Omental fat pad (tissue), 4 donors: ENCODE results near the gene BAZ1B. TPM values are rescaled to one million over a fixed set of nuclear protein-coding genes. Genes with fewer than 3 reads are reported as not detected.

ENCODE experiments used
- ATAC-seq: fragments of 150-250 bp; one replicate; pipeline ENCODE4 v1.9.1; 2016; ENCODE audit warnings: mild to moderate bottlenecking, moderate library complexity; ENCODE audit not compliant: low FRiP score
- DNase-seq: peaks from one replicate; pipeline ENCODE4 v3.0.0-alpha.2; 2019; ENCODE audit warnings: low spot score
- total RNA-seq, 4 donors: library from RNA; depleted of rRNA; stranded (reverse); fragments of >200 nt; gene quantifications; one replicate each; pipeline ENCODE4 v1.1.0, GENCODE V29; 2016
- TF ChIP-seq, protein P1 (sequence below), 3 donors: fragments of 450-650 bp; IDR thresholded peaks; one replicate each; pipeline ENCODE4 v1.5.1; 2016 to 2017; ENCODE audit warnings: antibody characterized with exemption in 3 of 3, mild to moderate bottlenecking in 3 of 3, moderate library complexity in 2 of 3

Gene BAZ1B
- total RNA-seq, 4 donors from 2014 or later = 42.9 to 61.4 (median 54.9) TPM

DNA sequence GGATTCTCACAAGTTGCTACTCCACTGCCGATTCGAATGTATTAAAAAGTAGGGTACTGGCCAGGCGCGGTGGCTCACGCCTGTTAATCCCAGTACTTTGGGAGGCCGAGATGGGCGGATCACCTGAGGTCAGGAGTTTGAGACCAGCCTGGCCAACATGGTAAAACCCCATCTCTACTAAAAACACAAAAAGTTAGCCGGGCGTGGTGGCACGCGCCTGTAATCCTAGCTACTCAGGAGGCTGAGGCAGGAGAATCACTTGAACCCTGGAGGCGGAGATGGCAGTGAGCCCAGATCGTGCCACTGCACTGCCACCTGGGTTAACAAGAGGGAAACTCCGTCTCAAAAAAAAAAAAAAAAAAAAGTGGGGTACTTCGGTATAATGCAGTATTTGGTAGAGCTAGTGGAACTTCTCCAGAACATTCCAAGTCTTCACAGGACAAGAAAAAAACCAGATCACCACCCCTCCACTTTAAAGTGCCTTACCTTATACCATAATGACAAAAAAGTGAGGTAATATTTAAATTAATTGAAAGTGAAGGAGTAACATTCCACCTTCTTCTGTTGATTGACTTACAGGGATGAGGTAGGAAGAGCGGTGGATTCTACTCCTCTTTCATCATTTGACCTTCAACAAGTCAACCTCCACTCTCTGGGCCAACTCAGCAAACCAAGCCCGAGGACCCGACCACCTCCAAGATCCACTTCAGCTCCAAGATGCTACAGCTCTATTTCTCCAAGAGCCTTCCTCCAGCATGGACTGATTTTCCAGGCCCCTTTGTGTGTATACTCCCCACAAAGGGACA, 2.0 kb downstream of the BAZ1B start:
- TF ChIP-seq, protein P1, sequence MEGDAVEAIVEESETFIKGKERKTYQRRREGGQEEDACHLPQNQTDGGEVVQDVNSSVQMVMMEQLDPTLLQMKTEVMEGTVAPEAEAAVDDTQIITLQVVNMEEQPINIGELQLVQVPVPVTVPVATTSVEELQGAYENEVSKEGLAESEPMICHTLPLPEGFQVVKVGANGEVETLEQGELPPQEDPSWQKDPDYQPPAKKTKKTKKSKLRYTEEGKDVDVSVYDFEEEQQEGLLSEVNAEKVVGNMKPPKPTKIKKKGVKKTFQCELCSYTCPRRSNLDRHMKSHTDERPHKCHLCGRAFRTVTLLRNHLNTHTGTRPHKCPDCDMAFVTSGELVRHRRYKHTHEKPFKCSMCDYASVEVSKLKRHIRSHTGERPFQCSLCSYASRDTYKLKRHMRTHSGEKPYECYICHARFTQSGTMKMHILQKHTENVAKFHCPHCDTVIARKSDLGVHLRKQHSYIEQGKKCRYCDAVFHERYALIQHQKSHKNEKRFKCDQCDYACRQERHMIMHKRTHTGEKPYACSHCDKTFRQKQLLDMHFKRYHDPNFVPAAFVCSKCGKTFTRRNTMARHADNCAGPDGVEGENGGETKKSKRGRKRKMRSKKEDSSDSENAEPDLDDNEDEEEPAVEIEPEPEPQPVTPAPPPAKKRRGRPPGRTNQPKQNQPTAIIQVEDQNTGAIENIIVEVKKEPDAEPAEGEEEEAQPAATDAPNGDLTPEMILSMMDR (IDR thresholded peaks at IDR 0.05) = no peak
- ATAC-seq (no peak), DNase-seq (no peak)

DNA sequence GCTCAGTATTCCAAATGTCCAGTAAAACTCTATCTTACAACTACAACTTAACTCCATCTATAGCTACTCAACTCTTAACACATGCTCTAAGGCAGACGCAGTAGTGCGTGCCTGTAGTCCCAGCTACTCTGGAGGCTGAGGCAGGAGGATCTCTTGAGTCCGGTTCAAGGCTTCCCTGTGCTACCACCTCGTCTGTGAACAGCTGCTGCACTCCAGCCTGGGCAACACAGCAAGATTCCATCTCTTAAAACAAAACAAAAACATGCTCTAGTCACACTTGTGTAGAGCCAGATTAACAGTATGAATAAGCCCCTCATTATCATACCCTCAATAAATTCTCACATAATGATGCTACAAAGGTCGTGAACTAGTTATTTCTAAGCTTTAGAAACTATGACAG, 3.6 kb downstream of the BAZ1B start:
- ATAC-seq = no peak
- TF ChIP-seq, protein P1 (IDR thresholded peaks at IDR 0.05) = no peak
- no peak for DNase-seq

DNA sequence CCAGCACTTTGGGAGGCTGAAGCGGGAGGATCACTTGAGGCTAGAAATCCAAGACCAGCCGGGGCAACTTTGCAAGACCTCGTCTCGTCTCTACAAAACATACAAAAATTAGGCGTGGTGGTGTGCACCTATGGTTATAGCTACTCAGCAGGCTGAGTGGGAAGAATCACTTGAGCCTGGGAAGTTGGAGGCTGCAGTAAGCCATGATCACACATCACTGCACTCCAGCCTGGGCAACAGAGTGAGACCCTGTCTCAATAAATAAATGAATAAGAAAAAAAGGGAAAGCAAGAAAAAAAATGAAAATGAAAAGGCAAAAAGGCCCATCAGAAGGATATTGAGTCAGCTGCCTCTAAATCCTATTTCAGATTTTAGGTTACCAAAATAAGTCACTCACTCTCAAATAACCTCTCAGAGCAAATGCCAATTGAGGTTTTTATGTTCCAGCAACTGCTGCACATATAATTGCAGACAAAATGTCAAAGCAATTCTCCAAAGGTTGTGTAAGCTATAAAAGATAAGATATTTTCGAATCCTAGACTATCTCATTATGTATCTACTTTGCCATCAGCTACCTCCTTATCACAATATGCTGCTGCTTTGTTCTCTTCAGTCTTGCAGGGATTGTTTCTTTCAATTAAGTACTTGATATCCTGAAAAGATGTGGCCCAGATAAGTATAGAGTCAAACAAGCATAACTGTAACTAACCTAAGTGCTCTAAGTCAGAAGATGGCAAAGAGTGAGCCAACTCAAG, 4.7 kb downstream of the BAZ1B start:
- no peak for ATAC-seq
- no peak for DNase-seq
- TF ChIP-seq, protein P1 (IDR thresholded peaks at IDR 0.05) = no peak

DNA sequence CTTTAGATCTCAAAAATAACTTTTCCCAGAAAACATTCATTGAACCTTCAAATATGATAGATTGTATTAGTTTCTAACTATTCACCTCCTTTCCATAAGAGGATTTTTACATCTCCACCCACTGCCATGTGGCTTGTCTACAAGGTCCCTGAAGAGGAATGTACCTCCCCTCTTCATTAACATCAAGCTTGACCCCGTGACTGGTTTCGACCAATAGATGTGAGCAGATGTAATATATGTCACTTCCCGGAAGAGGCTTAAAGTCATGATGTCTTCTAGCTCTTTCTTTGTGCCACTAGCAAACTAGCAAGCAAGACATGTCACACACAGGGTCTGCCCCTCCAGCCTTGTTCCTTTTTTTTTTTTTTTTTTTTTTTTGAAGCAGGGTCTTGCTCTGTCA, 6.9 kb downstream of the BAZ1B start:
- DNase-seq = no peak
- TF ChIP-seq, protein P1 (IDR thresholded peaks at IDR 0.05) = no peak
- no peak for ATAC-seq

DNA sequence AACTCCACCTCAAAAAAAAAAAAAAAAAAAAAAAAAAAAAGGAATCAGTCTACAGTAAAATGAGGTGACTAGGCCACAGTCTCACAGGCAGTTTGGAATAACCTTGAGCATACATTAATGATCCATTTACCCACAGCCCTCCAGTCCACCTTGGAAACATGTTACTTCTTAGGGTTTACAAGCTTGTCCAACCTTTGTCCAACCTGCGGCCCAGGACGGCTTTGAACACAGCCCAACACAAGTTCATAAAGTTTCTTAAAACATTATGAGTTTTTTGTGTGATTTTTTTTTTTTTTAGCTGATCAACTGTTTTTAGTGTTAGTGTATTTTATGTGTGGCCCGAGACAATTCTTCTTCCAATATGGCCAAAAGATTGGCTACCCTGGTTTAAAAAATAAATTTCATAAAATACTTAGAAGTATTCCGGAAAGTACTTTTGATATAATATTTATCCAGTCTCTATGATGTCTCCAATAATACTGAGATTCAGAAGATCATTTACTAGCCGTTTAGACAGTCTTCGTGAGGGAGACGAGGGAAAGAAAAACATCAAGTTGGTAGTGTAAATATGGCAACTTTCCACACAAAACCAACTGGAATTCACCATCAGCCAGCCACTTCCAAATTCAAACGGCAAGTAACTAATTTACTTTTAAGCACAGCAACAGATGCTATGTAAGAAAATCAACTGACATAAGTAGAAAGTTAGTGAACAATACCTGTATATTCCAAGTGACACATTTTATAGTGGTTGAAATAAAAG, 9.9 kb downstream of the BAZ1B start:
- DNase-seq (no peak), ATAC-seq (no peak)
- TF ChIP-seq, protein P1 (IDR thresholded peaks at IDR 0.05) = no peak

DNA sequence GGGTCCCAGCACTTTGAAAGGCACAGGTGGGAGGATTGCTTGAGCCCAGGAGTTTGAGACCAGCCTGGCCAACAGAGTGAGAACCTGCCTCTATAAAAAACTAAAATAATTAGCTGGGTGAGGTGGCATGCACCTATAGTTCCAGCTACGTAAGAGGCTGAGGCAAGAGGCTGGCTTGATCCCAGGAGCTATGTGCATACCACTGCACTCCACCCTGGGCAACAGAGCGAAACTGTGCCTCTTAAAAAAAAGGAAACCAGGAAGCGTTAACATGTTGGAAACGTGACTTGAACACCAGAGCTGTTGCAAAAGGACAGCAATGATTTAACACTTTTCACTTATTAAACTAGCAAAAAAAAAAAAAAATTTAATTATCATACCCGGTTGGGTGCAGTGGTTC, 12.6 kb downstream of the BAZ1B start:
- ATAC-seq (no peak), DNase-seq (no peak)
- TF ChIP-seq, protein P1 (IDR thresholded peaks at IDR 0.05) = no peak
